HEK293 (cell line): ENCODE data around the gene RPSA.

Source experiments
- CTCF ChIP-seq: fragments of 450-650 bp; formaldehyde crosslinking; IDR thresholded peaks from 2 replicates; pipeline ENCODE4 v1.5.1; 2016; ENCODE audit warnings: missing biosample characterization, missing genetic modification characterization
- PATZ1 ChIP-seq: fragments of 450-650 bp; formaldehyde crosslinking; IDR thresholded peaks from 2 replicates; pipeline ENCODE4 v1.5.1; 2016; ENCODE audit warnings: missing biosample characterization, missing genetic modification characterization
- PRDM10 ChIP-seq: fragments of 450-650 bp; formaldehyde crosslinking; IDR thresholded peaks from 2 replicates; pipeline ENCODE4 v1.5.1; 2016; ENCODE audit warnings: missing biosample characterization, missing genetic modification characterization
- RBAK ChIP-seq: fragments of 450-650 bp; formaldehyde crosslinking; IDR thresholded peaks from 2 replicates; pipeline ENCODE4 v1.5.1; 2016; ENCODE audit warnings: missing biosample characterization, missing genetic modification characterization
- ZFP3 ChIP-seq: fragments of 450-650 bp; formaldehyde crosslinking; IDR thresholded peaks from 2 replicates; pipeline ENCODE4 v1.5.1; 2016; ENCODE audit warnings: low read depth, missing biosample characterization, missing genetic modification characterization
- ZNF138 ChIP-seq: fragments of 450-650 bp; formaldehyde crosslinking; IDR thresholded peaks from 2 replicates; pipeline ENCODE4 v1.5.1; 2016; ENCODE audit warnings: missing biosample characterization, missing genetic modification characterization, borderline replicate concordance
- ZNF174 ChIP-seq: fragments of 450-650 bp; formaldehyde crosslinking; IDR thresholded peaks from 2 replicates; pipeline ENCODE4 v1.5.0; 2017; ENCODE audit warnings: missing biosample characterization, mild to moderate bottlenecking, missing genetic modification characterization
- ZNF2 ChIP-seq: fragments of 450-650 bp; formaldehyde crosslinking; IDR thresholded peaks from 2 replicates; pipeline ENCODE4 v1.5.1; 2016; ENCODE audit warnings: missing biosample characterization, missing genetic modification characterization
- ZNF629 ChIP-seq: fragments of 450-650 bp; formaldehyde crosslinking; IDR thresholded peaks from 2 replicates; pipeline ENCODE4 v1.5.1; 2017; ENCODE audit warnings: missing biosample characterization, missing genetic modification characterization
- ZNF670 ChIP-seq: fragments of 450-650 bp; formaldehyde crosslinking; IDR thresholded peaks from 2 replicates; pipeline ENCODE4 v1.5.1; 2016; ENCODE audit warnings: missing biosample characterization, missing genetic modification characterization, low read depth
- ZNF776 ChIP-seq: fragments of 450-650 bp; formaldehyde crosslinking; IDR thresholded peaks from 2 replicates; pipeline ENCODE4 v1.5.0; 2017; ENCODE audit warnings: missing biosample characterization, missing genetic modification characterization, borderline replicate concordance

GRCh38 chr3:39385456-39386090, 20.9 kb upstream of the RPSA start:
- no peak for TF ChIP-seq ZNF629 (tag by site-specific recombination)
- no peak for TF ChIP-seq CTCF
- no peak for TF ChIP-seq PRDM10 (tag by site-specific recombination)
- no peak for TF ChIP-seq ZNF670 (tag by site-specific recombination)
- TF ChIP-seq ZNF776 (tag by site-specific recombination): no peak
- TF ChIP-seq ZFP3 (tag by site-specific recombination): no peak
- no peak for TF ChIP-seq ZNF138 (tag by site-specific recombination)
- no peak for TF ChIP-seq ZNF2 (tag by site-specific recombination)
- no peak for TF ChIP-seq PATZ1 (tag by site-specific recombination)
- no peak for TF ChIP-seq RBAK (tag by site-specific recombination)
- no peak for TF ChIP-seq ZNF174
